WTC11 (cell line): ENCODE results near the gene CYP4F2.

Experiments used
- ATF6 ChIP-seq: sonication (generic); formaldehyde crosslinking; IDR thresholded peaks from 2 replicates; pipeline ENCODE4 v1.8.1; 2023; ENCODE audit warnings: mild to moderate bottlenecking, missing genetic modification reagents
- CBFB ChIP-seq: sonication (generic); formaldehyde crosslinking; IDR thresholded peaks from 2 replicates; pipeline ENCODE4 v1.8.1; 2022; ENCODE audit warnings: mild to moderate bottlenecking, low read depth, missing genetic modification reagents
- CTCF ChIP-seq: fragments of 200-600 bp; IDR thresholded peaks from 2 replicates; pipeline ENCODE4 v1.8.0; 2022; ENCODE audit warnings: antibody characterized with exemption
- E2F4 ChIP-seq: sonication (generic); formaldehyde crosslinking; IDR thresholded peaks from 2 replicates; pipeline ENCODE4 v1.8.1; 2022; ENCODE audit warnings: low read depth, mild to moderate bottlenecking, moderate library complexity, missing genetic modification reagents, borderline replicate concordance
- FOXJ3 ChIP-seq: sonication (generic); formaldehyde crosslinking; IDR thresholded peaks from 2 replicates; pipeline ENCODE4 v1.9.0; 2021; ENCODE audit warnings: missing genetic modification reagents, mild to moderate bottlenecking, borderline replicate concordance
- MAX ChIP-seq: sonication (generic); formaldehyde crosslinking; IDR thresholded peaks from 2 replicates; pipeline ENCODE4 v1.8.0; 2022; ENCODE audit warnings: mild to moderate bottlenecking, missing genetic modification reagents
- SP1 ChIP-seq: sonication (generic); formaldehyde crosslinking; conservative IDR thresholded peaks from 2 replicates; pipeline ENCODE4 v1.8.1; 2022; ENCODE audit warnings: missing genetic modification reagents
- USF2 ChIP-seq: sonication (generic); formaldehyde crosslinking; IDR thresholded peaks from 2 replicates; pipeline ENCODE4 v1.8.1; 2023; ENCODE audit warnings: mild to moderate bottlenecking, missing genetic modification reagents, moderate library complexity

- no peak for TF ChIP-seq CBFB (CRISPR knock-in tag)
- TF ChIP-seq FOXJ3 (CRISPR knock-in tag): no peak
- no peak for TF ChIP-seq E2F4 (CRISPR knock-in tag)
- no peak for TF ChIP-seq CTCF
- no peak for TF ChIP-seq USF2 (CRISPR knock-in tag)
- TF ChIP-seq ATF6 (CRISPR knock-in tag): no peak
- TF ChIP-seq SP1 (CRISPR knock-in tag): no peak
- no peak for TF ChIP-seq MAX (CRISPR knock-in tag)
Observed at GRCh38 chr19:15840833-15841232, 57.0 kb downstream of the CYP4F2 start.
